ENCODE results near the gene INO80E.

DNA sequence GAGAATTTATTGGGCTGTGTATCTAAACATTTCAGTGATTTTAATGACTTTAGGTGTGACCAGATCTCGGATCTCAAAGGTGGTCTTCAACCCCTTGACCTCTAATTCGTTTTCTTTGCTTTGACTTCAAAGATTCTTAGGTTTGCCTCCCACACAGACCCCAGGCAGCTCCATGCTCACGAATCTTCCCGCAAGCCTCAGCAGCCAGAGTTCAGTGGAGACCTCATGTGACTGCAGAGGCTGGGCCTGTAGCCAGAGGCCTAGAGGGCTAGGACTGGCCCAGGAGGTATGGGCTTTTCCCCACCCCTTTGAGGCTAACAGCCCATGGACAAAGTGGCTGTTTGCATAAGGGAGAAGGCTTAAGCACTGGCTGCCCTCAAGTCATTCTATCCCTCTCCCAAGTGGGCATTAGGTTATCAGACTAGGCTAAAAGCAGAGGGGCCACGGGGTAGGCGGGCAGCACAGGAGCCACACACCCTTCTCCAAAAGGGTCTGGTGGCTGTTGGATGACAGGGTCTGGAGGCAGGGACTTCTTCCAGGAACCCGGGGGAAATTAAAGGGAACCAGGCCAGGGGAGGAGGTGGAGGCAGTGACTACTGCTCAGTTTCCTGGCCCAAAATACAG, 3.6 kb upstream of the INO80E start:
- TF ChIP-seq, protein P1, sequence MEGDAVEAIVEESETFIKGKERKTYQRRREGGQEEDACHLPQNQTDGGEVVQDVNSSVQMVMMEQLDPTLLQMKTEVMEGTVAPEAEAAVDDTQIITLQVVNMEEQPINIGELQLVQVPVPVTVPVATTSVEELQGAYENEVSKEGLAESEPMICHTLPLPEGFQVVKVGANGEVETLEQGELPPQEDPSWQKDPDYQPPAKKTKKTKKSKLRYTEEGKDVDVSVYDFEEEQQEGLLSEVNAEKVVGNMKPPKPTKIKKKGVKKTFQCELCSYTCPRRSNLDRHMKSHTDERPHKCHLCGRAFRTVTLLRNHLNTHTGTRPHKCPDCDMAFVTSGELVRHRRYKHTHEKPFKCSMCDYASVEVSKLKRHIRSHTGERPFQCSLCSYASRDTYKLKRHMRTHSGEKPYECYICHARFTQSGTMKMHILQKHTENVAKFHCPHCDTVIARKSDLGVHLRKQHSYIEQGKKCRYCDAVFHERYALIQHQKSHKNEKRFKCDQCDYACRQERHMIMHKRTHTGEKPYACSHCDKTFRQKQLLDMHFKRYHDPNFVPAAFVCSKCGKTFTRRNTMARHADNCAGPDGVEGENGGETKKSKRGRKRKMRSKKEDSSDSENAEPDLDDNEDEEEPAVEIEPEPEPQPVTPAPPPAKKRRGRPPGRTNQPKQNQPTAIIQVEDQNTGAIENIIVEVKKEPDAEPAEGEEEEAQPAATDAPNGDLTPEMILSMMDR (IDR thresholded peaks at IDR 0.05; ENCODE audit: low read length) = no peak
- TF ChIP-seq EZH2 (optimal IDR thresholded peaks at IDR 0.05; ENCODE audit: low read depth, low read length) = no peak
- TF ChIP-seq EZH2phosphoT487 (IDR thresholded peaks at IDR 0.05; ENCODE audit: low read length) = no peak
